NCI-H510A treated with DMSO at 0.1 percent for 48 hours (cell line): ENCODE results near the gene KCNQ1.

Experiments
- DNase-seq: peaks from one replicate; lab custom pipeline; 2025; lab: John Stamatoyannopoulos, UW

Gene KCNQ1

GRCh38 chr11:2524446-2525165 is 79.8 kb downstream of the KCNQ1 start:
- DNase-seq, result no peak

DNA sequence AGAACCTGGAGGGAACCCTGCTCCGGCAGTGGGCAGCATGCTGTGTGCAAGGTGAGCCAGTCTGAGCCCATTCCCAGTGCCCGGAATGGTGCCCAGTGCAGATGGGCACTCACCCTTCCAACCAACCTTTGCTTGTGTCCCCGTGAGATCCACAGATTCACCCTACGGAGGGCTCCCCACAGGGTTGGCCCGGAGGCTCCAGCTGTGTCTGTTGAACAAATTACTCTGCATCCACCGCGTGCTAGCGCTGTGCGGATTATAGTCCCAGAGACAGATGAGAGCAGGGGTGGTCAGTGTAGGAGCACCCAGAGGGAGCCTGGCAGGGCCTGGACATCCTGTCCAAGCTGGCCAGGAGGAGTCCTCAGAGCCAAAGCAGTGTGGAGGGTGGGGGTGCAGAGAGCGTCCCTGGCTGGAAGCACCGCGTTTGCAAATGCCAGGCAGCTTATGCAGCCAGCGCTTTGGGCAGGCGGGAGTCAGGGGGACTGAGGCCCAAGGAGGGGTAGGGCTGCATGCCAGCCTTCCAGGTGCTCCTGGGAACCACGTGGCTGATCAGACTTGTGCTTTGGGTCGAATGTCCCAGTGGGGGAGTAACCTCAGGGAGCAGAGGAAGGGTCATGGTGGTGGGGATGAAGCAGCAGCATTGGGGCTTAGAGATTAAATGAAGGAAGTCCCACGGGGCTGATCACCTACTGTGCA is 80.5 kb downstream of the KCNQ1 start:
- no peak for DNase-seq

- DNase-seq, result no peak
Measured at GRCh38 chr11:2525941-2526807, 81.4 kb downstream of the KCNQ1 start.

DNA sequence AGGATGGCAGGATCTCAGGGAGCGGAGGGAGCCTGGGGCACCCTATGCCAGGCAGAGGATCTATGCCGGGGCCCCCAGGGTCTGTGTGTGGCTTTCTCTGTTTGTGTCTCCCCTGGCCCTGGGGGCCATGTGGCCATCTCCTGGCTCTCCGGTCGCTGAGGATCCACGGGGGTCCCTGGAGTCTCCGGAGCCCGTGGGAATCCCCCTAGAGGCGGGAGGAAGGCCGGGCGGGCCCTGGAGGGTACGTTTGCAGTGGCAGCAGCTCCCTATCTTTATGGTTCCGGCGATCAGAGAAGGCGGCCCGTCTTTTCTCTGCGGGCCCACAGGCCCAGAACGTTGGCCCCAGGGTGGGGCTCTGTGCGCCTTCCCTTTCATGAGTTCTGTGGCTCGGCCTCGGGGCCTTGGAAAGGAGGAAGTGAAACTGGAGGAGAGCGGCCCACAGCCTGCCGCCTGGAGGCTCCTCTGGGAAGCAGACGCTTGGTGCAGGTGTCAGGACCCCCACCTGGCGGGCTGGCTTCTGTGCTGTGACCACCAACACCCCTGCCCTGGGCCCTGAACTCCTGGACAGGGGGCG is 82.1 kb downstream of the KCNQ1 start:
- no peak for DNase-seq

DNA sequence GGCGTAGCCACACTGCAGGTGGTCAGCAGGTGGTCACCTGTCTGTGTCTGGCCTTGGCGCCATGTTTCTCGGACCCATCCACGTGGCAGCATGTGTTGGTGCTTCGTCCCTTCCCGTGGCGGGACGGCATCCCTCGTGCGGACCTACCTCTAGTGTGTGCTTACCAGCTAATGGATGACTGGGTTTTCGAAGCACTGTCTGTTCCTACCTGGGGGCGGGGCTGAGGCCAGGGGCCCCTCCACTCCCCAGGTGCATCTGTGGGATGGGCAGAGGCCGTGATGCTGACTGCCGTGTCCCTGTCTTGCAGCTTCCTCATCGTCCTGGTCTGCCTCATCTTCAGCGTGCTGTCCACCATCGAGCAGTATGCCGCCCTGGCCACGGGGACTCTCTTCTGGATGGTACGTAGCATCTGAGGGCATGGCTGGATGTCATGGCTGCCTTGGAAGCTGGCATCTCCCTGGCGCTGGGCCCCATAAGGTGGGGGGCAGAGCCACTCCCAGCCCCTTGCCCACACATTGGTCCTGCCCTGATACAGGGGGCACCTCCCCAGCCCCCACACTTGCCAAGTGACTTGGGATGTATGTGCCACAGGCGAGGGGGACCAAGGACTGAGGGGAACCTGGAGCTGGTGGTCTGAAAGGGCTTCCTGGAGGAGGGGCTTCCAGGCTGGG is 82.9 kb downstream of the KCNQ1 start:
- no peak for DNase-seq

DNA sequence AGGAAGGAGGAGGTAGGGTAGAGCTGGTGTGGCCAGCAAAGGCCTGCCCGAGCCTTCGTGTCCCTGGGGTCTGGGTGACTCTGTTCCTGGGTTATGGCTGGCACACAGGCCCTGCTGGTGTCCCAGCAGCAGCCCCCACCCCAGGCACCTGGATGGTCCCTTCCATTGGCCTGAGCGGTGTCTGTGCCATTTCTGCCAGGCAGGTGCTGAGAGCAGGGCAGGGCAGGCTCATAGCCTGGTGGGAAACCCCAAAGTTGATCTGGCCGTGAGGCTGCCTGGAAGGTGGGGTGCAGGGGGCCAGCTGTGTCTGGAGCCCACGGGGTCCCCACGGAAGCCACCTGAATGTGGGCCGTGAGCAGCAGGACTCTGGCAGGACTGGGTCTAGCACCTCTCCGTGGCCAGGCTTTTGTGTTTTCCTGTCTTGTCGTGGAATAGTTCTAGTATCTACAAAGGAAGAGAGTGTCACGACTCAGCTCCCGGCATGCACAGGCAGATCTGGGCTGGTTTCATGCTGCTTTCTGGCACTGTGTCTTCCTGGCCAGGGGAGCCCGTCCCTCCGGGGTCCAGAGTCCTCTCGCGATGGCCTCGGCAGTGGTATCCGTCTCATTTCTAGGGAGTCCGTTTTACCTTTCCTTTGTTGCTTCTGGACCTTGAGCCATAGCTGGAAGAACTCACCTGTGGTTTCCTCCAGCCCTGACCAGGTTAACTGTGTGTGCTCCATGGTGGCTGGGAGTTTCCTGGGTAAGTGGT is 83.7 kb downstream of the KCNQ1 start:
- DNase-seq, result no peak

DNA sequence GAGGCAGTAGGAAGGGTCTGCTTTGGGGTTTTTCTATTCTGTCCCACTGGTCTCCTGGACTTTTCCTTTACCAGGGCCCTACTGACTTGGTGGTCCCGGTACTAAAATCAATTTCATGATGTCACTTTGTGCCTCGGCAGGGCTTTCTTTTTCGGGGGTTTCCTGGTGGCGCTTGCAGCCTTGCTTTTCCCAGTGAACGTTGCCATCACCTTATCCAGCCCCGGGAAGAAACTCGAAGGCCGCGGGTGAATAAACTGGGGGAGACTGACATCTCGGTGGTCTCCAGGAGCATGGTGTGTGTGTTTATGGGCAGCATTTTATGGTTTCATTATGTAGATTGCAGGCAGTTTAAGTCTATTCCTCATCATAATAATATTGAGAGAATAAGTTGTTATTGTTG is 84.4 kb downstream of the KCNQ1 start:
- DNase-seq, result no peak

DNA sequence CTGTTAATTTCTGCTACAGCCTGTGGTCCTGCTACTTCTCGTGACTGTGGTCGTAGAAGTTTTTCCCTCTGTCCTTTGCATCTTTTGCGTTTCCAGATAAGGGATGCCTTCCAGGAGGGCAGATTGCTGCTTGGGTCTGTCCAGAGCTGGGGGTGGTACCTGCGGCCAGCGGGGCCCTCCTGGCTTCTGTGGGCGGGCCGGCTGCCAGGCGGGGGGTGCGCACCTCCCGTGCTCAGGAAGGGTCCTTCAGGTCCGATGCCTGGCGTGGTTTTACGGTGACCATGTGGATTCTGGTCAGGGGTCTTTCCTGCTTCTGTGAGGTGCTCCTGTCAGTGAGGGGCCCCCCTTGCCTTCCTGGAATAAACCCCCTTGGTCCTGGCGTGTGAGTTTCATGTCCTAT is 84.8 kb downstream of the KCNQ1 start:
- no peak for DNase-seq

GRCh38 chr11:2530131-2530854 is 85.5 kb downstream of the KCNQ1 start:
- DNase-seq, result no peak

GRCh38 chr11:2530855-2531200 is 86.0 kb downstream of the KCNQ1 start:
- DNase-seq, result no peak

GRCh38 chr11:2531277-2531986 is 86.6 kb downstream of the KCNQ1 start:
- DNase-seq, result no peak

GRCh38 chr11:2531987-2532703 is 87.3 kb downstream of the KCNQ1 start:
- DNase-seq, result no peak

- peak; percentile 71 for DNase-seq
Measured at GRCh38 chr11:2532704-2533586, 88.1 kb downstream of the KCNQ1 start.

- no peak for DNase-seq
Measured at GRCh38 chr11:2533587-2534133, 88.9 kb downstream of the KCNQ1 start.

GRCh38 chr11:2534134-2534956 is 89.5 kb downstream of the KCNQ1 start:
- DNase-seq, result no peak

DNA sequence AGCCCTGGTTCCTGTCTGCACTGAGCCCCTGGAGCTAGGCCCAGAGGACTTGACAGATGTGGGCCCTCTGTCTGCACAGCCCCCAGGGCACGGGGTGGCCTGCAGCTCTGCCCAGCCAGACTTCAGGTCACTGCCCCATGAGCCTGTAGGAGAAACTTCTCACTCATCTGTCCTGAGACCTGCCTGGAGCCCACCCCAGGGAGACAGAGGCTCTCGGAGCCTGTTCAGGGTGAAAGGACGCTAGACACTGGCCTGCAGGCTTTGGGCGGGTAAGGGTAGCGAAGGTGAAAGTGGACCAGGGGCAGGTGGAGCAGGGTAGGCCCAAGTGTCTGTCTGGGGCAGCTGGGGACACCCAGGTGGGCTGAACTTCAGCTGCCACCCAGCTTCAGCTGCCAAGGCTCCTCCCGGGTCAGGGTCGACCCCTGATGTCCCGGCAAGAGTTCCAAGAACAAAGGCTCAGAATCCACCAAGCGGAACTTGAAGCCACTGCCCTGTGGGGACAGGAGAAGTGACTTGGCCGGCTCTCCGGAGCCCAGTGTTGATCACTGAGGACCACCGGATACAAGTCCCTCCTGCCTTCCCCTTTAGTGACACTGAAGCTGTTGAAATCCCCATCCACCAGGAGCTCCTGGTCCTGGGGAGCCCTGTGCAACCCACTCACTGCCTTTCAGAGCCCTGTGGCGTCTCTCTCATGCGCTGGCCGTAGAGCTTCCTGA is 90.3 kb downstream of the KCNQ1 start:
- DNase-seq, result no peak
